DND-41 (cell line): ENCODE measurements around the gene ACSS1.

Experiments used
- CTCF ChIP-seq: IDR thresholded peaks from 2 replicates; pipeline ENCODE4 v1.5.1; 2012; ENCODE audit warnings: borderline replicate concordance, low read length, moderate library complexity, mild to moderate bottlenecking; ENCODE audit not compliant: poor library complexity, severe bottlenecking; ENCODE audit errors: extremely low read depth
- EZH2 ChIP-seq: IDR thresholded peaks from 3 replicates; pipeline ENCODE4 v1.6.1; 2012; ENCODE audit warnings: borderline replicate concordance, low read depth, mild to moderate bottlenecking, moderate library complexity, low read length, inconsistent platforms; ENCODE audit not compliant: severe bottlenecking

- TF ChIP-seq CTCF (no peak), EZH2 (no peak)
These were observed 54.9 kb downstream of the ACSS1 start for GRCh38 chr20:25003002-25003401.
